Jurkat, Clone E6-1 (cell line): ENCODE data around the gene NCOR1.
A peak's percentile ranks its signal among the peaks of the same experiment; 100 is the strongest.

Experiments
- DNase-seq: peaks from one replicate; pipeline ENCODE4 v3.0.0-alpha.2; 2011; ENCODE audit warnings: low read depth, low spot score
- H3K4me3 ChIP-seq: 2 replicates; pipeline ENCODE4 v1.5.1; 2011; ENCODE audit warnings: mild to moderate bottlenecking, low read length, control low read depth, moderate library complexity

The NCOR1 gene

GRCh38 chr17:16001226-16001897 lies 214.0 kb downstream of the NCOR1 start:
- no peak for DNase-seq
- H3K4me3 ChIP-seq = peak overlapping the region; percentile 72

- DNase-seq = no peak
These were observed 215.1 kb downstream of the NCOR1 start for GRCh38 chr17:15999974-16000827.

GRCh38 chr17:15999141-15999973 lies 216.0 kb downstream of the NCOR1 start, which contains the start of the genes TTC19 and ZSWIM7:
Gene TTC19, plus strand, starts transcription at chr17:15999824. Its CDS starts 25 bp downstream, at chr17:15999849.
Gene ZSWIM7, minus strand, starts transcription at chr17:15999704. Its CDS starts 110 bp downstream, at chr17:15999594.
- DNase-seq = peak; percentile 92

More at GRCh38 chr17:15999974-16000827, 215.1 kb downstream of the NCOR1 start:
- H3K4me3 ChIP-seq = peak overlapping the region; percentile 72

GRCh38 chr17:15998031-15998562 lies 217.2 kb downstream of the NCOR1 start:
- no peak overlapping the region for H3K4me3 ChIP-seq
- DNase-seq = no peak

More at GRCh38 chr17:15999141-15999973, 216.0 kb downstream of the NCOR1 start, which contains the start of the genes TTC19 and ZSWIM7:
- H3K4me3 ChIP-seq = peak within 1 kb of the TSS; percentile 72

DNA sequence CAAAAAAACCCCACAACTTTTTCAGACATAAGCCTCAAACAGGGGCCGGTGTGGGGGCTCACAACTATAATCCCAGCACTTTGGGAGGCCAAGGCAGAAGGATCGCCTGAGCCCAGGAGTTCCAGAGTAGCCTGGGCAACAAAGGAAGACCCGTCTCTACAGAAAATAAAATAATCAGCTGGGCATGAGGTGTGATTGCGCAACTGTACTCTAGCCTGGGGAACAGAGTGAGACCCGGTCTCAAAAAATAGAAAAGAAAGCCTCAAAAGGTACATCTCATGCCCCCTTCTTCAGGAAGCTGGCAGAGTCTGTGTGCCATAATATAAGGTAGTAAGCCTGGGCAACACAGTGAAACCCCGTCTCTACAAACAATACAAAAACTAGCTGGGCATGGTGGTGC lies 219.0 kb downstream of the NCOR1 start:
- DNase-seq = no peak
- H3K4me3 ChIP-seq = no peak overlapping the region

DNA sequence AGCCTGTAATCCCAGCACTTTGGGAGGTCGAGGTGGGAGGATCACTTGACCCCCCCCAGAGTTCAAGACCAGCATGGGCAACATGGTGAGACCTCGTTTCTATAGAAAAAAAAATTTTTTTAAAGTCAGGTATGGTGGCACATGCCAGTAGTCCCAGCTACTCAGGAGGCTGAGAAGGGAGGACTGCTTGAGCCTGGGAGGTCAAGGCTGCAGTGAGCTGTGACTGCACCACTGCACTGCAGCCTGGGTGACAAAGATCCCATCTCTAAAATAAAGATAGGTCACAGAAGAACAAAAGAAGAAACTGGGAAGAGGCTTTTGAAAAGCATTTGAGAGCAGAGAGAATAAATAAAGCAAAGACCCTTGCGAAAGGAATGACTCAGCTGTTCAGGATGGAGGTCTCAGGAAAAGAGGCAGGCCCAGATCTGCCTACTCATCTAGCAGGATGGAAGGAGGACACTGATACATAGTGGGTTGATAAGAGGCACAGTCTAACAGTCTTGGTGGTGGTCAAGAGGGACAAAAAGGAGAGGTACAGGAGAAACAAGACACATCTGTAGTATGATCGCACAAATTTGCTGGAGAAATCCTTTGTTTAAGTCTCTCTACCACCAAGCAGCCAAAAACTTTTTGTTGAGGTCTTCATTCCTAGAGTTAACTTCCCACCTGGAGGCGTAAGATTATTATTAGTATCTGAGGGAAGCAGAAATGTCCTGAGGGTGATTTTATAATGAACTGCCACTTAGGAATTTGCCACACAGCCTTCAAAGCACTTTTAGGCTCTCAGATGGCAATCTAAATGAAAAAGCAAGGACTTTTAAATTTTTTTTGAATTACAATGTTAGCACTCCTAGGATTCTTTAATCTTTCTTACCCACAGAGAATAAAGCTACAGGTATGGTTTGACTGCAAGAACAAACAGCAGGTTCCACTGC lies 233.4 kb downstream of the NCOR1 start:
- H3K4me3 ChIP-seq = no peak overlapping the region
- DNase-seq = no peak

- no peak overlapping the region for H3K4me3 ChIP-seq
- peak; percentile 20 for DNase-seq
These were observed 234.1 kb downstream of the NCOR1 start for GRCh38 chr17:15981208-15981607.
